CD4-positive, alpha-beta T cell treated with Interleukin-12 subunit alpha and Interleukin-12 subunit beta, for 1 hour (primary cell): ENCODE data around the gene INPP4B.

ENCODE experiments used
- DNase-seq: peaks from one replicate; pipeline ENCODE4 v3.0.0-alpha.2; 2020

INPP4B gene

DNA sequence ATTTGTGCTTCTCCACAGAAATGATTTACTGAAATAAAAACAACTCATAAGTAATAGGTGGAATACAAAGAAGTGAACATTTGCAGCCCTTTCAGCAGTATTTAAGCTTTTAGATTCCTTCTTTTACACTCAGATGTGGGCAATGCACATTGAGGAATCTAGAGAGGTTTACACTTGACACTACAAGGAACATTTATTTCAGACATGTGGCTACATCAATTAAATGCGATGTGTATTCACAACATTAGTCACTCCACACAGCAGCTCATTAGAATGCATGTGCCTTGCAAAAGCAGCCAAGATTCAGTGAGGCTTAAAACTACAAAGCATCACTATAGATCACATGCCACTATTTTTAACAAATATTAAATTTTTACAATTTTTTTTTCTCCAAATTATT, 480.7 kb downstream of the INPP4B start:
- no peak for DNase-seq

DNA sequence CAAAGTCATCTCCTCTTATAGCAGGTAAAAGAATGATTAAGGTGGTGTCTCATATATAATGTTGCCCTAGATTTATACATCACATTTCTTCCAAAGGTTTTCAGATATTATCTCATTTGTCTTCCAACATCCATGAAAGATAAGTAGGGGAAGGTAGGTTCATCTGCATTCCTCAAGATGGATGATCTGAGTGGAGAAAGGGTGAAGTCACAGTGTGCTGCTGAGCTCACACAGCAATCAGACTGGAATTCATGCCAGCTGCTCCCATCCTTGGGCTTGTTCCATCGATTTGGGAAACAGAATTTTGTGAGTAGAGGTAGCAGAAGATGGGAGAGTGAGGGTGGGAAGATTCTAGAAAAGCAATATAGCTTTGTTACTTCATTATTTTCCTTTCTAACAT, 482.4 kb downstream of the INPP4B start:
- no peak for DNase-seq

GRCh38 chr4:142361981-142362380, 484.1 kb downstream of the INPP4B start:
- no peak for DNase-seq

DNA sequence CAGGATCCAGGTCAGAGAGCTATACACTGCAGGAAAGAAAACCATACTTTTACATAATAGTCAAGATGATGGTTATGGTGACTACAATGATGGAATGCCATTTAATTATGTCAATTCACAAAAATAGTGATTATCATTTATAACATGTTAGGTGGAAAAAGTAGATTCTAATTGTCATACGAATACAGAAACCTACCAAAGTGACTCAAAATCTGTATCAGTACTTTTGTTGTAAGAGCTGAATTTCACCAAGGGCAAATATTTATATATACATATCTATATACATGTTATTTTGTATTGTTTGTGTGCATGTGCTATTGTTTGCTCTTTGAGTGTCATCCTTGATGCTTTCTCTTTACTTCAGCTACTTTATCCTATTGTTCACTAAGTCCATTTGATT, 485.4 kb downstream of the INPP4B start:
- DNase-seq = no peak

DNA sequence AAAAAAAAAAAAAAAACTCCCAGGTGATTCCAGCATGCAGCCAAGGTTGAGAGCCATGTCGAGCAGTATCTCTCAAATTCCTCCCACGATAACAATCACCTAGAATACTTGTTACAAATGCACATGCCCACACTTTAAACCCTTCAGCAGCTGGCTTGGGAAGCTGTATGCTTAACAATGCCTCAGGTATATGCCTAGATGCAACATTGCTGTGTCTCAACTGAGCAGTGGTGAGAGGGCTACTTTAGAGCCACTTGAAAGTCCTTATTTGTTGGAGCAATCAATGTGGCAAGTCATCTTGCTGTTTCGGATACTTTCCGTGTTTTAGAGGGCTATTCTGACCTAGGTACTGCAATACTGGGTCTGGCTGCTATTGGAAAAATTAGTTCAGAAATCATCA, 487.4 kb downstream of the INPP4B start:
- no peak for DNase-seq

GRCh38 chr4:142356801-142357200, 489.3 kb downstream of the INPP4B start:
- peak; percentile 44 for DNase-seq

GRCh38 chr4:142356118-142356759, 489.9 kb downstream of the INPP4B start:
- no peak for DNase-seq

DNA sequence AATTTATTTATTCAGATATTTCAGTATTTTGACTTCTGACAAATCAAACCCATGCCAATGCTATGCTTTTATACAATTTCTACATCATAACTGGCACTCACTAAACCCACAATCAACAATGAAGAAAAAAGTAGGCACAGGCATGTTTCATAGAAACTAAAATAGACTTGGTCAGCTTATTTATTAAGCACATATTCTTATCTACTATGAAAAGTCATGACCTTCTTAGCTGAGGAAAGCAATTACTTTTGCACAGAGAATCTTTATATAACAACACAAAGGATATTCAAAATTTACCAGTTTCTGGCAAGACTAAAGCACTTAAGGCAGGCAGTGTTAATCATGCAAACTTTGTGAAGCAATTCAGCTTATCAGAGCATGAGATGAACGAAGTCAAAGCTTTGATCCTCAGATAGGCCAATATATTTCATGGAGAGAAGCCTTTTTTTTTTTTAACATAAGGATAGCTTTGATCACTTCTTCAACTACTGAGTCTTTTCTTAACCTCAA, 490.6 kb downstream of the INPP4B start:
- no peak for DNase-seq

- peak; percentile 69 for DNase-seq
Observed at GRCh38 chr4:142354794-142355420, 491.2 kb downstream of the INPP4B start.

DNA sequence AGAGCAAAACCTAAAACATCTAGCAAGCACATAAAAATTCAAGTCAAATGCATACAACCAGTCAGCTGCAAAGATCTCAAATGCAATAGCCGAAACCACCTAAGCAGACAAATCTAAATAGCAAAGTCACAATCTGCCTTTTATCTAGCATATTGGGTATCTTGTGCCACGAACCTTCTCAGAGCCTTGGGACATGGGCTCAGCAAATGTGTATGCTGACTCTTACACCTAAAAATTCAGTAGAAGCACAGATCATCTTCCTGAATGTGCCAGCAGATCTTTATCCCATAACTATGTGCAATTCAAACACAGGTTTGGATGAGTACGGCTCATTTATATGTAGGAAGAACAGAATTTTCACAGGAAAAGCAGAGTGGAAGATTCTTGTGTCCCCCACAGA, 492.1 kb downstream of the INPP4B start:
- no peak for DNase-seq

- peak; percentile 55 for DNase-seq
Observed at GRCh38 chr4:142353149-142353738, 492.9 kb downstream of the INPP4B start.

DNA sequence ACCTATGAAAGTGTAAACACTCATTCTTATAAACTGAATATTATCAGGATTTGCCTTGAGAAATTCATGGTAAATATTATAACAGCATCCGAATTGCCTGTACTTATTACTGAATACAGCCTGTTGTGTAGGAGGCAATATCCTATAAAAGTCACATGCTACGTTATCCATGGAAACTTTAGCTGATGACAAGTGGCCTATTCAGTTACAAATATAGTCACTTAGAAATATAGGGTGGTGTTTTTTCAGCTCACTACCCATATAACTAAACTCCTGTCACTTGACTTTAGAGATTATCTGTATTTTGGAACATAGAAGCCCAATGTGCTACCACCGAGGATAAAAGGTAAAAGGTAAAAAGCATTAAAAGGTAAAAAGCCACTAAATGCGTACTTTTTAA, 493.4 kb downstream of the INPP4B start:
- no peak for DNase-seq

- DNase-seq = no peak
Observed at GRCh38 chr4:142351958-142352357, 494.1 kb downstream of the INPP4B start.

DNA sequence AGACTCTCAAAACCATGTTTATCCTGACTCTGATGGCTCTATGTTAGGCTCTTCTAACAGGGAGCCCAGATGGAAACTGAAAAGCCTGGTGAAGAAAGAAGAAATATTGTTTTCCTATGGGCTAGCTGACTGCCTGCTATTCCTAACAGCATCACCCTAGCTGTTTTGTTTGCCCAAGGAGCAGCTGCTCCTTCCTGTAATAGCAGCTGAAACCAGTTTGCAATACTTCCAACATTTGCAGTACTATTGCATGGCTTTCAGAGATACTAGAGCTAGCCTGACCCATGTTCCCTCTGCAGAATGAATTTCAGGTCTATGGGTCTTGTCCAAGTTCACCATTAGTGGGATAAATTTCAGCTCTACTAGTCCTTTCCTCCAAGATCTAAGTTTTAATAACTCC, 495.2 kb downstream of the INPP4B start:
- DNase-seq = no peak

GRCh38 chr4:142348613-142349021, 497.5 kb downstream of the INPP4B start:
- no peak for DNase-seq

GRCh38 chr4:142347241-142347640, 498.9 kb downstream of the INPP4B start:
- no peak for DNase-seq

DNA sequence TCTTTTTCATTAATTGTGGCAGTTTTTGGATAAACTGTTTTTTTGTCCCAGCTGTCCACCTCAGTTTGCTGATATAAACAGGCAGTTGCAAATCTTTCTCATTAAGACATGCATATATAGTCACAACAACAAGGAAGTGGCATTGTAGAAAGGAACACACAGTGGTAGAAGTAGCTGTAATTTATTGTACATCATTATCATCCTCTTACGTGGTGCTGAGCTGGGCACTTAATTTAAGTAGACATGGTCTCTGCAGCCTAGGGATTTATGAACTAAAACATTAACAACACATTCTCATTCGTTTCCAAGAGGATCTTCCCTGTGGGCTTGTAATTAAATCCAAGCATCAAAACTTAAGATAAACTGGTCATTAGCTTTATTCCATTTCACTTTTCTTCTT, 500.2 kb downstream of the INPP4B start:
- no peak for DNase-seq

DNA sequence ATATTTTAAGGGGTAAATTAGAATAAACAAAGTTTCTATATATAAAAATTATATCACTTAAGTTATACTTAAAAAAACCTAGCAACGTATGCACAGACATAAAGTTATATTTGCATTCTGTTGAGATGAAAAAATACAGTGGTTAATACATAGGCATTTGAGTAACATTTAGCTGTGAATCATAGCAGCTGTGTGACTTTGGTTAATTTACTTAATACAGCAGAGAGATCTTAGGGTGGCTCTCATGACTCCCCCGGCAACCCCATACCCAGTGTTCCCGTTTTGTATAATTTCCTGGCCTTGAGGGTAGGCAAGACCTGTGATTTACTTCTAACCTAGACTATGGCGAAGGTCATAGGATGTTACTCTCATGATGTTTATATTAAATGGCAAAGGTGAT, 504.8 kb downstream of the INPP4B start:
- no peak for DNase-seq

DNA sequence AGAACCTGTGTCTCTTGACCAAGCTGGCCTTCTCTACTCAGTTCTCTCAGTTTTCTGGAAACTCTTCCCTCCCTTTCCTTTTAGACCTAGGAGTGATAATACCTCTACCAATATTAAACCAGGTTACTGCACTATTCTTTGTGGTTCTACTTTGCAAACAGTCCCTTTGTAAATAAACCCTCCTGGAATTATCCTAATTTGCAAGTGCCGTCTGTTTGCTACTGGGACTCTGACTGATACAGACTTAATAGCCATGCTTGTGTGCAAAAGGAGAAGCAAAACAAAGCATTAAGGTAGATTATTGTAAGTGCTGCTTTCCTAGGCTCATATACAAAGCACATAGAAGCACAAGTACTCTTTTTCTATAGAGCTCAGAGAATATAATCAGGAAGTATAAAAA, 507.0 kb downstream of the INPP4B start:
- DNase-seq = no peak

DNA sequence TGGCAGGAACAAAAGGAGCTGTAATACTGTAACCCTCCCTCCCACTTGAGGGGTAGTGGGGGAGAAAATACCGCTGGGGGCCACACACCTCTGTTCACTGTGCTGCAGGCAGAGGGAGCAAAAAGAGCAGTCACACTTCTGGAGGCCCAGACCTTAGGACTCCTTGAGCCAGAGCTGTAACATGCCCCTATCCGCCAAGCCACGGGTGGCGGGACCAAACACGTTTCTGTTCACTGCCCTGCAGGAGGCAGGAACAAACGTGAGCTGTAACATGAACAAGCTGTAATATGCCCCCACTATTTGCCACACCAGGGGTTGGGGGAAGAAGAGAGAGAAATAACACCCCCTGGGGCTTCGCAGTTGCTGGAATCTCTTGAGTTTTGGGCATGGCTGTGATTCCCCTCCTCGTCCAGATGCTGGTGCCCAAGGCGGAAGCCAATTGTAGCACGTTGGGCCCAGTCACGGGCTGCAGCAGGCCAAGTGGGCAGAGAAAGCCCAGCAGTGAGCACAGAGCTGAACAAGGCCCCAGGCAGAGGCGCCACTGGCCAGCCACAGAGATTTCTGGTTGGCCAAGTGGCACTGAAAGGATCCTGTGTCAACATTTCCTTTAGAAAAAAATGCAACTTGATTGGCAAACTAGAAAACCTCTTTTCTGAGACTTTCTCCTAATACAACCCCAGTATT, 509.7 kb downstream of the INPP4B start:
- DNase-seq = no peak

GRCh38 chr4:142334931-142335330, 511.2 kb downstream of the INPP4B start:
- no peak for DNase-seq

DNA sequence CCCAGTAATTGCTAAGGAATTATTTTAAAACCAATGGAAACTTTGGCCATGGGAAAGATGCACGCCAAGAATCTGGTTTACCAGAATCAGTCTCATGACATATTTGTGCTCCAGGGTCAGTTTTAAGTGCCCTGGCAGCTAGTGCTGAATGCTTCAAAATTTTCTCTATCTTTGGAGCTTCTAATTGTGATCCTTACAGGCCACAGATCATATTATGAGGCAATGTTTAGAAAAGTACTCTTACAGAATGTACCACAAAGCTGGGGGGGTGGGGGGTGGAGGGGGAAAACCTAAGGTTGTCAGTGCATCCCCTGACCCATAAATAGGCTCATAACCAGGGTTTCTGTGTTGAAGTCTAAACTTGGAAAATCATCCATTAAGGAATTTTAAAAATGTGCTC, 514.5 kb downstream of the INPP4B start:
- DNase-seq = no peak

DNA sequence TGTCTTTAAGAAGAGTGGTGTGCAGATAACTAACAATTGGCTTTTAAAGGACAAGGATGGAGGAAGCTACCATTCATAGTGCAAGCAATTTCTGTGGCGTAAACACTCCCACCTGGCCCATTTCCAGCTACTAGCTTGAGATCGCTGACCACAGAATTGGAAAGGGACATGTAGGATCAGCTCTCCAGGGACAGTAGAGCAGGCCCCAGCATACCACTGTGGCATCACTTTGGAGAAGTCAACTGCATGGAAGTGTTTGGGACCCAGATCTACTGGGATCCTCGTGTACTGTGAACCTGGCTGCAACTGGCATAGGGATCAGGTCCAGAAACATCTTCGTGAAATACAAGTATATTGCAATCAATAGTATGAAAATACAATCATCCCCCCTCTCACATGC, 515.0 kb downstream of the INPP4B start:
- no peak for DNase-seq

DNA sequence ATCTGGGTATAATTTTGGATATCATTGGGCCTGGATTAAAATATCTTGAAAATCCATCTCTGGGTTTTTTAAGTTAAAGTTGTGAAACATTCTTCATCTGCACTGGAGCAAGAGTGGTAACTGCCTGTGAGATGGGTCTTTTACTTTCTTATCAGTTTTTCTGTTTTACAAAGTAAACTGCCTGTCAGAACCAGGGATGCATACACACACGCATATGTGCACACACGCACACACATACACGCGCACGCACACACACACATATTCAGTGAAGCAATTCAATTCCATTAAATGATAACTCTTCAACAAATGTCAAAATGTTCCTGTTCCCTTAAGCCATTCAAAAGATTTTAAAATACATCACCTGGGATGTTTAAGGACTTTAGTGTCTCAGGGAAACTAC, 515.8 kb downstream of the INPP4B start:
- no peak for DNase-seq
